NCI-H2029 treated with DMSO at 0.1 percent for 48 hours (cell line): ENCODE data around the gene KLHDC2.
"Not testable (repeated sequence)": the region's sequence is repeated elsewhere in the genome, so short reads cannot be mapped to it uniquely, and the experiment has no call there.

ENCODE experiments used
- DNase-seq: peaks from one replicate; lab custom pipeline; 2025; lab: John Stamatoyannopoulos, UW

KLHDC2 gene, protein sequence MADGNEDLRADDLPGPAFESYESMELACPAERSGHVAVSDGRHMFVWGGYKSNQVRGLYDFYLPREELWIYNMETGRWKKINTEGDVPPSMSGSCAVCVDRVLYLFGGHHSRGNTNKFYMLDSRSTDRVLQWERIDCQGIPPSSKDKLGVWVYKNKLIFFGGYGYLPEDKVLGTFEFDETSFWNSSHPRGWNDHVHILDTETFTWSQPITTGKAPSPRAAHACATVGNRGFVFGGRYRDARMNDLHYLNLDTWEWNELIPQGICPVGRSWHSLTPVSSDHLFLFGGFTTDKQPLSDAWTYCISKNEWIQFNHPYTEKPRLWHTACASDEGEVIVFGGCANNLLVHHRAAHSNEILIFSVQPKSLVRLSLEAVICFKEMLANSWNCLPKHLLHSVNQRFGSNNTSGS

DNA sequence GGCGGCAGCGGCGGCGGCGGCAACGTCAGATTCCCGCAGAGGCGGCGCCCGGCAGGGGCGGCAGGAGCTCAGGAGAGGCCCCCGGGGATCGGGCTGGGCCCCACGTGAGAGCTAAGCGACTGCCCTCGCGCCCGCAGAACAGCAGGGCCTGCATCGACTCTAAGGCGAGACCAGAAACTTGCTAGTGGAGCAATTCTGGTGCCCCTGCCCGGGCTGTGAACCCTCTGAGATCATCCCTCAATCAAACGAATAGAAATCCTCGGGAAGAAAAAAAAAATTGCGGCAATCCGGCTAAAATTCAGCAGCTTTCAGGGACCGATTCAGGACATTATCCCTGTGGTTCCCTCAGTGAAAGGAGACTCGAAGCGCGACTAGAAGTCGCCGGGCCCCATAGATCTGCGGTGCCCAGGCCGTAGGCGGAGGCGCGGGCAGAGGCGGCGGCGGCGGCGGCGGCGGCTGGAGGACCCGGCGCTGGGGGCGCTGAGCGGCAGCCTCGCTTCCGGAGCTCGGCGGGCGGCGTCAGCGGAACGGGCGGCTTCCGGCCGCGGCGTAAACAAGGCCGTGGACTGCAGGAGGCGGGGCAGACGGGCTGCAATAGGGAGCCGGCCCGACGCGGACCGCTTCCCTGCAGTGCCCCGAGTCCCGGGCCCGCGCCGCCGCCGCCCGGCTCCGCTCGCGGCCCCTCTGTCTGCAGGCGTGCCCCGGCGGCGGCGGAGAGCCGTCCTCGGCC lies at the start of gene KLHDC2:
TSS of gene KLHDC2 (plus strand) at position 583 of the 730 bp plus-strand sequence. CDS start 316 bp downstream, outside the sequence.
- DNase-seq, result peak; percentile 87

DNA sequence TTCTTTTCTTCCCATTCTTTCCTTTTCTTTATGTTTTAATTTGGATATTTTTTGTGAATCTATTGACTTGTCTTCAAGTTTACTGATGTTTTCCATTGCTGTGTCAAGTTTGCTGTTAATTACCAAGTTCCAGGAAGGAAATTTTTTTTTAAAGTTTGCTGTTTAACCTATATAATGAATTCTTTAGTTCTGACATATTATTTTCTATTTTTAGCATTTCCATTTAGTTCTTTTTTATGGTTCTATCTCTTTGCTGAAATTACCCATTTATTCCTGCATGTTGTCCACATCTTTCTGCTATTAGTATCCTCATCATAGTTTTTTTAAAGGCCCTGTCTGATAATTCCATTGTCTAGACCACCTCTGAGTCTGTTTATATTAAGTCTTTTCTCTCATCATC lies 47.2 kb upstream of the KLHDC2 start:
- DNase-seq, result no peak

DNA sequence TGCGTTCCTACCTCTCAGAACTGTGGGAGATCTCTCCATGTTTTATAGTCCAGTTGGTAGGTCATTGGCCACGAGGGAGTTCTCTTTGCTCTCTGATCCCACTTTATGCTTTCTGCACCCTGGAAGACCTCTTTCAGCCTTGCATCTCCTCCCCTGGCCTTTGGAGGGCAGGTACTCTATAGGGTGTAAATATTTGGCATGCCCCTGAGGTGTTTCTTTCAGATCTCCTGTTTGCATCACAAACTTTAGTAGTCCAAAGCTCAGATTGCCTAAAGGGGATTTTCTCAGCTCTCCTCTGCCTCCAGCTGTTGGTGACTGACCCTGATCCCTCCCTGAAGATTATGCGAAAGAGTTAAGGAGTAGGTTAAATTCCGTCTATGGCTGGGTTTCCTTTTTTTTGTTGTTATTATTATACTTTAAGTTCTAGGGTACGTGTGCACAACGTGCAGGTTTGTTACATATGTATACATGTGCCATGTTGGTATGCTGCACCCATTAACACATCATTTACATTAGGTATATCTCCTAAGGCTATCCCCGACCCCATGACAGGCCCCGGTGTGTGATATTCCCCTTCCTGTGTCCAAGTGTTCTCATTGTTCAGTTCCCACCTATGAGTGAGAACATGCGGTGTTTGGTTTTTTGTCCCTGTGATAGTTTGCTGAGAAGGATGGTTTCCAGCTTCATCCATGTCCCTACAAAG lies 46.1 kb upstream of the KLHDC2 start:
- DNase-seq, result not testable (repeated sequence)

DNA sequence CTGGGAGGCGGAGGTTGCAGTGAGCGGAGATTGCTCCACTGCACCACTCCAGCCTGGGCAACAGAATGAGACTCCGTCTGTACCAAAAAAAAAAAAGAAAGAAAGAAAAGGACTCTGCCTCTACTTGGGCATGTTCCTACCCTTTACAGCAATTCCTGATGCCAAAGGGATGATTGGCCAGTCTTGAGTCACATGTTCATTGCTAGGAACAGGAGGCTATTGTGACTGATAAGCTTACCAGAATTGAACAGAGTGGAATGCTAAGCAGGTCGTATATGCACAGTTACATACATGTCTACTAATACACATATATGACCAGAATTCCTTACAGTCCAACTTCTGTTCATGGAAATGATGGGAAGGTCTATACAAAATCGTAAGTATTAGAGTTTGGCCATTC lies 40.8 kb upstream of the KLHDC2 start:
- DNase-seq, result no peak

DNA sequence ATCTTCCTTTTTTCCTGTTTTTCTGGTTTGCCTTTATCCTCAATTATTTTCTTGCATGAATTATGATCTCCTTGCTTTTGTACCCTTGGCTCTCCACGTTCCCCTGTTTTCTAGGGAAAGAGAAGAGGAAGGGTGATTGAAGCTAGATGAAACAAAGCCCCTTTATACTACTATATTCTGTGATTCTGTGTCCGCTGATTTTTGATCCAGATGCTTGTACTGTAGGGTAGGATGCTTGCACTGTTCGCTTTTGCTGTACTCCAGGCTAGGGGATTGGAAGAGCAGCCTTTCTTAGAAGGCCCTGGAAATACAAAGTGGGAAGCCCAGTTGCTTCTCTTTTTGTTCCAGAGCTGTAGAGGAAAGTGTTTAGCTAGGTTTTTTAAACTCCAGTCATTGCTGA lies 35.1 kb upstream of the KLHDC2 start:
- no peak for DNase-seq

DNA sequence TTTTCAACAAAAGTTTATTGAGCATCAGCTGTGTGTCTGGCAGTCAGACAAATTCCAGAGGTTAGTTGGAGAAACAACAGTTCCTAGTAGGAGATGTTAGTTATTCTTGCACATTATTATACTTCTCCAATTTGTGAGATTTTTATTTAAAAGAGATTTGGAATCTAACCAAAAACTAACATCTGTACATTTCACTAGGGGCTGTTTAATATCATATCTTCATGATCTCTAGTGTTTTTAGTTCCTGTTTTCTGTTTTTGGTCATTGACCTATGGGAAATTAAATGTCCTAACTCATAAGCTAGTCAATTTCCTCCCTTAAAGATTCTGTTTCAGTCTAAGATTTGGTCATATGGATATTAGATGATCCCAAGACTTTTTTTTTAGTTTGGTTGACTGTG lies 34.1 kb upstream of the KLHDC2 start:
- DNase-seq, result no peak

DNA sequence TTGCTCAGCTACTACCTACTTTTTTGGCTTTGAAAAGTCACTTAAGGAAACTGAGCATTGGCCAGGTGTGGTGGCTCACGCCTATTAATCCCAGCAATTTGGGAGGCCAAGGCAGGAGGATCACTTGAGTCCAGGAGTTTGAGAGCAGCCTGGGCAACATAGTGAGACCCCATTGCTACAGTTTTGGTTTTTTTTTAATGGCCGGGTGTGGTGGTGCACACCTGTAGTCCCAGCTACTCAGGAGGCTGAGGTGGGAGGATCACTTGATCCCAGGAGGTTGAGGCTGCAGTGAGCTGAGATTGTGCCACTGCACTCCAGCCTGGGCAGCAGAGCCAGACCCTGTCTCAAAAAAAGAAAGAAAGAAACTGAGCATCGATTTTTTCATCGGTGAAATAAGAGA lies 32.3 kb upstream of the KLHDC2 start:
- DNase-seq, result not testable (repeated sequence)

DNA sequence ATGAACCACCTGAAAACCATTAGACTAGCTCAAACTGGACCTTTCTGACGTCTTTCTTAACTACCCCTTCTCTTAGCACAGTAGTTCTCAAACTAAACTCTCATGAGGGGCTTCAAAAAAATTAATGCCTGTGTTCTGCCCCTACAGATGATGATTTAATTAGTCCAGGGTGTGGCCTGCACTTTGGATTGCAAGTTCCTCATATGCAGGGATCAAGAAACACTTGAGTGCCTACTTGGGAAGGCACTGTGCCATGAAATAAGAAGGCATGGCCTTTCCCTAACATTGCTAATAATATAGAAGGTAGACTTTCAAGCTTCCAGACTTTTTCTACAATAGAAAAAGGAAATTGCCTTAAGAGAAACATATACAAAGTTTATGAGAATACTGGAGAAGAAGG lies 22.8 kb upstream of the KLHDC2 start:
- DNase-seq, result no peak

DNA sequence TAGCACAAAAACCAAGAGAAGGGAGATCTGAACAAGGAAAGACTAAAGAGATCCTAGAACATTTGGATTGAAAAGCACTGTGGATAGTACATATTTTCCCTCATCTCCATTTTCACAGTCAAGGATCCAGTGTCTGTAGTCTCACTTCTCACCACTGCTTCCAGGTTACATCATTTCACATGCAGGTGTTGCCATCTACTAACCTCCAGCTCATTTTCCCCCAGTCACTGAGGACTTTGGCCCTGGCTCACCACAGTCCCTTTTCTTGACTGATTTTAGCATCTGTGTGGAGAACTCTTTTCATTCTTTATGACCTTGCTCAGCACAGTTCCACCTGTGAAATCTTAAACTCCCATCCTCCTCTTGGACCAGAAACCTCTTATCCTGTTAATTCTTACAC lies 21.5 kb upstream of the KLHDC2 start:
- DNase-seq, result not testable (repeated sequence)

DNA sequence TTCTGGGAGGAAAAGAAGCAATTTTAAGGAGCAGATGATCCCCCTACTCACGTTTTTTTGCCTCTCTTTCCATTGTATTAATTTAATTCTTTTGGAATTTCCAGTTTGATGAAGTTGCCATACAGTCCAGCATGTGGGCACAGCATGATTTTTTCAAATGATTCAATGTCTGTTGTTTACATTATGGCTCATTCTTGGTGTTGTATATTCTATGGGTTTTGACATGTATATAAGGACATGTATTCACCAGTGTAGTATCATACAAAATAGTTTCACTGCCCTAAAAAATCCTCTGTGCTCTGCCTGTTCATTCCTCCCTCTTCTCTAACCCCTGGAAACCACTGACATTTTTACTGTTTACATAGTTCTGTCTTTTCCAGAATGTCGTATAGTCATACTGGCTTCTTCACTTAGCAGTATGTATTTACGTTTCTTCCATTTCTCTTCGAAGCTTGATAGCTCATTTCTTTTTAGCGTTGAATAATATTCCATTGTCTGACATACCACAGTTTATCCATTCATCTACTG lies 13.3 kb upstream of the KLHDC2 start:
- no peak for DNase-seq

DNA sequence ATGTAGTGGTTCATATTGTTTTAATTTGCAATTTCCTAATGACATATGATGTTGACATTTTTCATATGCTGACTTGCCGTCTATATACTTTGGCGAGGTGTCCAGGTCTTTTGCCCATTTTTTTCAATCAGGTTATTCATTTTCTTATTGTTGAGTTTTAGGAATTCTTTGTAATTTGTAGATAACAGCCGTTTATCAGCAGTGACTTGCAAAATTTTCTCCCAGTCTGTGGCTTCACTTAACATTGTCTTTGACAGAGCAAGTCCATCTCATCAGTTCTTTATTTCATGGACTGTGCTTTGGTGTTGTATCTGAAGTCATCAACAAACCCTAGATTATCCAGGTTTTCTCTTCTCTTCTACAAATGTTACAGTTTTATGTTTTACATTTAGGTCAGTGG lies 12.6 kb upstream of the KLHDC2 start:
- DNase-seq, result no peak

DNA sequence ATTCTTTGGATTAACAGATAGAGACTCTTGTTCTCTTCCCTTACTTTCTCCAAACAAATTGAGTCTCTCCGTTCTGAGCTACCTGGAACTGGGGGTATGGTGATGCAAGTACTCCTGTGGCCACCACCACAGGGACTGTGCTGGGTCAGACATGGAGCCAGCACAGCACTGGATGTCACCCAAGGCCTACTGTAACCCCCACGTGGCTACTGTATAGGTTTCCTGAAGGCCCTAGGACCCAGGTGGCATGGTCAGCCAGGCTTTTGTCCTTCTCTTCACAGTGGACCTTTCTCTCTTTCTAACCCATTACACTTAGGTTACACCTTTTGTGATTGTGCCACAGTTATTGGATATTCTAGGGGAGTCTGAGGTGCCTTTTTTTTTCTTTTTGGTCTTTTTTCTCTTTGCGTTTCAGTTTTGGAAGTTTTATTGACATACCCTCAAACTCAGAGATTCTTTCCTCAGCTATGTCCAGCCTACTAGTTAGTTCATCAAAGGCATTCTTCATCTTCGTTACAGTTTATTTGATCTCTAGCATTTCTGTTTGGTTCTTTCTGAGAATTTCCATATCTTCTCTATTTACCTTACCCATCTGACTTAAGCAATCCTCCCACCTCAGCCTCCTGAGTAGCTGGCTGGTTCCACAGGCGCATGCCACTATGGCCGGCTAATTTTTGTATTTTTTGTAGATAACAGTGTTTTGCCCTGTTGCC lies 6.0 kb upstream of the KLHDC2 start:
- DNase-seq, result no peak

DNA sequence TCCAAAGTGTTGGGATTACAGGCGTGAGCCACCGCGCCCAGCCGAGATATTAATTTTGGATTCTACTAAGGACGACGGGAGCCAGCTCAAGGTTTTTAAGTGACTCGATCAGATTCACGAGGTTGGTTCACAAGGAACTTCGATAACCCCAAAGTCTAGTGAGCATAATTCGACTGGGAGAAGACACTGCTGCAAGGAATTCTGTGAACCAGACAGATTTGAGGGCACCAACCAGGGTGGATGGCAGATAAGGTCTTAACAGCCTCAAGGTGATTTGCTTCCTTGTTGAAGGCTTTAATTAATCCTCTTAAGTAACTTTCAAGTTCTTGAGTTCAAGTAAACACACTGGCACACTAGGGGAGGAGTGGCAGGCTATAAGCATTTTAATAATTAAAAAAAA lies 1.1 kb upstream of the KLHDC2 start:
- DNase-seq, result no peak

DNA sequence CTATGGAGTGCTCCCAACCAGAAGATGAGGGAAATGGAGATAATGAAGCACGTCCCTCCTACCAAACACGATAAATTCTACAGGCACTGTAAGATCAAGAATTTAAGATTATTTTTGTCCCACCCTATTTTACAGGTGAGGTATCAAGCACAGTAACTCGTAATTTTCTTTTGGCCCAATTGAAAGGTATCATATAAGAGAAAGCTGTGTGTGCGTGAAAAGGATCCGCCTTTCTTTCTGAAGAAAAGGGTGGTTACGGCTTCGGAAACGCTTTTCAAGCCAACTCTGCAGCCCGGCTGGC lies 733 bp upstream of the KLHDC2 start:
- peak; percentile 79 for DNase-seq

DNA sequence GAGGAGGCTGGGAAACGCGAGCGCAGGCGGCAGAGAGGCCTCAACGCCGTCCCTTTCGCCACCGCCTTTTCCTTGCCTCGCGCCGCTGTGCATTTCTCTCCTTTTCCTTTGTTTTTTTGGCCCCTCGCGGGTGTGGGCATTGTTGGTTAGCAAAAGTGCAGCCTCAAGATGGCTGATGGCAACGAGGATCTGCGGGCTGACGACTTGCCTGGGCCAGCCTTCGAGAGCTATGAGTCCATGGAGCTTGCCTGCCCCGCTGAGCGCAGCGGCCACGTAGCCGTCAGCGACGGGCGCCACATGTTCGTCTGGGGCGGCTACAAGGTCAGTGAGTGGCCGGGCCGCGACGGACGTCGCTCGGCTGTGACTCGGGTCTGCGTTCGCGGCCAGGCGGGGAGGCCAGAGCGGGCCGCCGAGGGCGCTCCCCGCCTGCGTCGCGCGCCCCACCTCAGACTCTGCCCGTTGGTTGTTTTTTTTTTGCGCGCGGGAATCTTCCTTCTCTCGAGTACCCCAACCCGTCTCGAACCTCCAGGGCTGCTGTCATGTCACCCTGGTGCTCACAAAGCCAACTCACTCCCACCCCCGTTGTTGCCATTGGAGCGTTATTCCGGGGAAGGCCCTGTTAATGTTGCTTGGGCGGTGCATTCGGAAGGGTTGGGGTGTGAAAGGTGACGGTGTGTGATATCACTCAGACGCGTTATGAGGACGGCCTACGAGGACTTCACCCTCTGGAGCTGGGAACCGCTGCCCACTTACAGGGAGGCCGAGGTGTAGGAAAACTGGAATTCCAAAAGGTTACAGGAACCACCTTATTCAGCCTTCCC lies 558 bp downstream of the KLHDC2 start:
- DNase-seq, result no peak

DNA sequence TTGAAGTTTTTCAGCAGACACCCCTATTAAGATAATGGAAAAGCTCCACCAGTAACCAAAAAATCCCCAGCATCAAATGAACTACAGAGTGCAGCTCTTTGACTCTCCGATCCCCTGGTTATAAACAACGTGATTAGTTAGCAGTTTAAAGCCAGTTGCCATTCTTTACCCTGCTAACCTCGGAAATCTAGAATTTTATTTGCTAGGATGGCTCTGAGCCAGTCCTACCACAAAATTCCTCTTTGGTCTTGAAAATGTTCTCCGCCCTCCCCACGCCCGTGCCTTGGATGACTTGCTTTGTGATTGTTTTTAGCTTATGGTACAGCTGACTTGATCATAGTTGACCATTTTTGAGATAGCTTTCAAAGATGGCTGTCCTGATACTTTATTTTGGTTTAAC lies 1.2 kb downstream of the KLHDC2 start:
- DNase-seq, result peak; percentile 16

DNA sequence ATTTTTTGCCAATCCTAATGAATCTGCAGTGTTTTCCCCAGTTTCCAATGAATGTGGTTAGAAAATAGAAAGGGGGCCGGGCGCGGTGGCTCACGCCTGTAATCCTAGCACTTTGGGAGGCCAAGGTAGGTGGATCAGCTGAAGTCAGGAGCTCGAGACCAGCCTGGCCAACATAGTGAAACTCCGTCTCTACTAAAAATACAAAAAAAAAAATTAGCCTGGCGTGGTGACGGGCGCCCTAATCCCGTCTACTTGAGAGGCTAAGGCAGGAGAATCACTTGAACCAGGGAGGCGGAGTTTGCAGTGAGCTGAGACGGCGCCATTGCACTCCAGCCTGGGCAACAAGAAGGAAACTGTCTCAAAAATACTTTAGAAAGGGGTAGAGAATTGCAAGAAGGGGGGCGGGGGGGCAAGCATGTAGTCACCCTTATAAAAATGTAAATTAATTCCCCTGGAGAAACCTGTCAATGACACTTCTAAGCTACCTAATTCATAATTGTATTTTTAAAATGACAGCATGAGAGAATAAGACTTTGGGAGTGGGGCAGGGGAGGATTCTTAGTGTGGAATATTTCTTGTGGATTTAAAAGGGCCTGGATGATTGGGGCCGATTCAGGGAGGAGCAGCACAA lies 1.7 kb downstream of the KLHDC2 start:
- DNase-seq, result peak; percentile 24

DNA sequence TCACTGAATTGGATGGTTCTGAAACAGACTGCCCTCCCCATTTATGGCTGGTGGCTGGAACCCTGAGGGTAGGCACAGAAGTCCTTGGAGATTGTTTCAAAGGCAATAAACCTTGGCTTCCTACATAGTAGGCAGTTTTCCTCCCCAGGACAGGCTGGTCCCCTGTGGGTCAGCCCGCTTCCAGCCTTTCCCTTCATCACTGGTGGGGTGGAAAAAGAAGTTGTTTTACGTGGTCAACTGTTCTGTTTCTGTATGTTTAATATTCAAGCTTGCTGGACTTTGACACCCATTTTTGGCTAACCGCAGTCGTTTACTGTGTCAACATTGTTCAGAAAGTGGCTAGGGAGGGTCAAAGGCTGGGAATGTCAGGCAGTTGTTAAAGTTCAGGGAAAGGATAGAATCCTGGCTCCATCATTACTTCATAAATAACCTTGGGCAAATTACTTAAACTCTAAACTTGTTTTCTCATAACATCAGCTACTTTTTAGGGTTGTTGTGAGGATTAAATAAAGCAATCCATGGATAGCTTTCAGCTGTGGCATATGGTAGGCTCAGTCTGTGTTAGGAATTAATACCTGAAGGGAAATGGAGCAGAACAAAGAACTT lies 2.4 kb downstream of the KLHDC2 start:
- peak; percentile 20 for DNase-seq

DNA sequence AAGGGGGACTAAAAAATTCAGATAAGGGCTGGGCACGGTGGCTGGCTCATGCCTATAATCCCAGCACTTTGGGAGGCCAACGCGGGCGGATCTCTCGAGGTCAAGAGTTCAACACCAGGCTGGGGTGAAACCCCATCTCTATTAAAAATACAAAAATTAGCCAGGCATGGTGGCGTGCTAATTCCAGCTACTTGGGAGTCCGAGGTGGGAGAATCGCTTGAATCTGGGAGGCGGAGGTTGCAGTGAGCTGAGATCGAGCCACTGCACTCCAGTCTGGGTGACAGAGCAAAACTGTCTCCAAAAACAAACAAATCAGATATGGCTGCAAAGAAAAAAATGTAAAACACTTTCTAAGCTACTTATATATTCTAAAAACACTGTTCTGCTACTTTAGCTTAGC lies 3.7 kb downstream of the KLHDC2 start:
- DNase-seq, result not testable (repeated sequence)

DNA sequence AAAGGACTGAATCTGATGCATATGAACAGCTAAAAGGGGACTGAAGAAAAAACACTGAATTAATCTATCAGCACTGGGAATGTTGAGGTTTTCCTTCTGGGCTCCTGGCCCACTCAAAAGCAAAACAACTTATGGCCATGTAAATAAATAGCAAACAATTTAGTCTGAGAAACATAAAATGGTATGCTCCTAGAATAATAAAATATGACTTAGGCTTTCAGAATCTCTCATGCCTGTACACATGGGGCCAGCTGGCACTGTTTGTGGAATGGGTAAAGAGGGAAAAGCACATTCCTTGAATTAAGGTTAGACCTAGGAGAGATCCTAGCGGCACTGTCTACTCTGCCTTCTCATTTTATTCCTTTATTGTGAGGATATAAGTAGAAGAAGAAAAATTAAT lies 6.2 kb downstream of the KLHDC2 start:
- DNase-seq, result no peak
